Esophagus muscularis mucosa (tissue), 3 donors: ENCODE measurements around the gene OGFR.

Experiments used
- POLR2A ChIP-seq: fragments of 450-650 bp; IDR thresholded peaks from one replicate; pipeline ENCODE4 v1.6.1; 2017; ENCODE audit warnings: antibody characterized with exemption, moderate library complexity, mild to moderate bottlenecking, low read depth
- TF ChIP-seq, protein P1 (sequence below), 3 experiments: fragments of 200-600 bp in 2 of 3; fragments of 450-650 bp in 1 of 3; sonication (generic) in 2 of 3; IDR thresholded peaks; one replicate each; pipeline ENCODE4 v1.5.1; 2017 to 2019; ENCODE audit warnings: antibody characterized with exemption in 3 of 3, mild to moderate bottlenecking in 2 of 3, moderate library complexity in 1 of 3

DNA sequence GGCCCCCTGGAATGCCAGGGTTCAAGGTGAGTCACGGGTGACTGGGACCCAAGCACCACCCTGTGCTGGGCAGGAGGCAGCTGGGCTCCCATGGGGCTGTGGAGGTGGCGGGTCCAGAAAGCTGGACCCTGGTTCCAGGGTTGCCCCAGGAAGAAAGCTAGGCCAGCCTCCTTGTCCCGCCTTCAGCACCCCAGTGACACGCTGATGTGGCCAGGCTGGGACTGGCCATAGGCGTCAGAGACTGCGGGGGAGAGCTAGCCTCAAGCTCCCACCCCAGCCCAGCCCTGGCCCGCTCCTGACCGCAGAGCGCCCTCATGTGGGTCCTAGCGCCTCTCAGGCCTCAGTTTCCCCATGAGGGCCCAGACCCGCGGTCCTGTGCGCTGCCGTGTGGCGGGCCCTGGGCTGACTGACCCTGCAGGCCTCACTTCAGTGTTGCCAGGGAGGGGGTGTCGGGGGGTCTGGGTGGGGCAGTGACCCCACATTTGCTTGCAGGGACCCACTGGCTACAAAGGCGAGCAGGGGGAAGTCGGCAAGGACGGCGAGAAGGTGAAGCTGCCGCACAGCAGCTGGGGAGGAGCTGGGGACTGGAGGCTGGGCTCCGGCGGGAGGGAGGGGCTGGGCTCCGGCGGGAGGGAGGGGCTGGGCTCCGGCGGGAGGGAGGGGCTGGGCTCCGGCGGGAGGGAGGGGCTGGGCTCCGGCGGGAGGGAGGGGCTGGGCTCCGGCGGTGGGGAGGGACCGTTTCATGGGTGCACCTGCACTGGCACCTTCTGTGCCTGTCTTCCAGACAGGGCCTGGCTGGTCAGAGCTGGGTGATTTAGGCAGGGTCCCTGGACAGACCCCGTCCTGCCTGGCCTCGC is 20.1 kb downstream of the OGFR start:
- TF ChIP-seq, protein P1, sequence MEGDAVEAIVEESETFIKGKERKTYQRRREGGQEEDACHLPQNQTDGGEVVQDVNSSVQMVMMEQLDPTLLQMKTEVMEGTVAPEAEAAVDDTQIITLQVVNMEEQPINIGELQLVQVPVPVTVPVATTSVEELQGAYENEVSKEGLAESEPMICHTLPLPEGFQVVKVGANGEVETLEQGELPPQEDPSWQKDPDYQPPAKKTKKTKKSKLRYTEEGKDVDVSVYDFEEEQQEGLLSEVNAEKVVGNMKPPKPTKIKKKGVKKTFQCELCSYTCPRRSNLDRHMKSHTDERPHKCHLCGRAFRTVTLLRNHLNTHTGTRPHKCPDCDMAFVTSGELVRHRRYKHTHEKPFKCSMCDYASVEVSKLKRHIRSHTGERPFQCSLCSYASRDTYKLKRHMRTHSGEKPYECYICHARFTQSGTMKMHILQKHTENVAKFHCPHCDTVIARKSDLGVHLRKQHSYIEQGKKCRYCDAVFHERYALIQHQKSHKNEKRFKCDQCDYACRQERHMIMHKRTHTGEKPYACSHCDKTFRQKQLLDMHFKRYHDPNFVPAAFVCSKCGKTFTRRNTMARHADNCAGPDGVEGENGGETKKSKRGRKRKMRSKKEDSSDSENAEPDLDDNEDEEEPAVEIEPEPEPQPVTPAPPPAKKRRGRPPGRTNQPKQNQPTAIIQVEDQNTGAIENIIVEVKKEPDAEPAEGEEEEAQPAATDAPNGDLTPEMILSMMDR (IDR thresholded peaks at IDR 0.05): no peak
- TF ChIP-seq POLR2A: no peak
